Gastroesophageal sphincter (tissue), 4 donors: ENCODE data around the gene BCL11A. TPM values are rescaled to one million over a fixed set of nuclear protein-coding genes. Genes with fewer than 3 reads are reported as not detected.

ENCODE experiments used
- ATAC-seq: fragments of 150-250 bp; one replicate; pipeline ENCODE4 v1.9.1; 2016; ENCODE audit warnings: mild to moderate bottlenecking, moderate library complexity
- H3K27ac ChIP-seq, 4 donors: fragments of 200-600 bp; sonication (generic) in 3 of 4; 1 replicate in 3 of 4; 2 replicates in 1 of 4; pipeline ENCODE4 v1.5.1; 2016 to 2019
- H3K27me3 ChIP-seq: fragments of 200-600 bp; sonication (generic); one replicate; pipeline ENCODE4 v1.5.1; 2019
- H3K36me3 ChIP-seq, 2 donors: fragments of 200-600 bp; sonication (generic); one replicate each; pipeline ENCODE4 v1.5.1; 2019; ENCODE audit warnings: control low read depth in 1 of 2
- H3K4me1 ChIP-seq, 3 donors: fragments of 200-600 bp; sonication (generic); 1 replicate in 2 of 3; 2 replicates in 1 of 3; pipeline ENCODE4 v1.5.1; 2016 to 2019; ENCODE audit warnings: control low read depth in 2 of 3
- H3K4me3 ChIP-seq, 2 donors: fragments of 200-600 bp; sonication (generic); one replicate each; pipeline ENCODE4 v1.5.1; 2019; ENCODE audit warnings: mild to moderate bottlenecking in 1 of 2, moderate library complexity in 1 of 2
- H3K9me3 ChIP-seq, 3 donors: fragments of 200-600 bp; sonication (generic); one replicate each; pipeline ENCODE4 v1.5.1; 2017 to 2019; ENCODE audit warnings: control low read depth in 2 of 3
- CTCF ChIP-seq, 4 experiments: fragments of 200-600 bp in 2 of 4; fragments of 450-650 bp in 2 of 4; sonication (generic) in 1 of 4; IDR thresholded peaks; one replicate each; pipeline ENCODE4 v1.5.1; 2017 to 2019; ENCODE audit warnings: antibody characterized with exemption in 4 of 4, mild to moderate bottlenecking in 2 of 4, moderate library complexity in 2 of 4
- EP300 ChIP-seq: sonication (generic); formaldehyde crosslinking; IDR thresholded peaks from one replicate; pipeline ENCODE4 v1.6.1; 2017; ENCODE audit warnings: antibody characterized with exemption, mild to moderate bottlenecking
- POLR2A ChIP-seq, 2 donors: fragments of 450-650 bp; IDR thresholded peaks; one replicate each; pipeline ENCODE4 v1.6.1; 2017; ENCODE audit warnings: antibody characterized with exemption in 2 of 2, mild to moderate bottlenecking in 2 of 2, moderate library complexity in 1 of 2
- POLR2AphosphoS5 ChIP-seq: sonication (generic); formaldehyde crosslinking; IDR thresholded peaks from one replicate; pipeline ENCODE4 v1.6.1; 2017; ENCODE audit warnings: antibody characterized with exemption
- whole genome bisulfite sequencing, 2 donors: methylation state at CpG; one replicate each; pipeline ENCODE4 v1.1.5; 2018; ENCODE audit warnings: low coverage in 1 of 2; 5-methylcytosine and 5-hydroxymethylcytosine counted together
- total RNA-seq, 4 donors: library from RNA; depleted of rRNA; stranded (reverse); fragments of >200 nt; gene quantifications; one replicate each; pipeline ENCODE4 v1.1.0, GENCODE V29; 2016

BCL11A gene
- total RNA-seq, 4 donors from 2014 or later, result 3.6 to 10.6 (median 8.1) TPM

GRCh38 chr2:60535685-60536312 lies 17.7 kb downstream of the BCL11A start:
- Histone ChIP-seq H3K36me3 (no peaks in the 10 kb centered on the region), H3K27me3 (peaks cover 38% of the 10 kb centered on the region), H3K9me3 (no peaks in the 10 kb centered on the region), H3K4me3 (no peak overlapping the region), H3K4me1 (peaks cover 0 to 32% (median 0%) of the 10 kb centered on the region in 3 donors), H3K27ac (no peak overlapping the region)
- TF ChIP-seq CTCF (IDR thresholded peaks at IDR 0.05) (no peak), EP300 (no peak), POLR2AphosphoS5 (no peak), POLR2A (IDR thresholded peaks at IDR 0.05) (no peak)
- ATAC-seq, result no peak
- WGBS, 2 donors, result 95% methylated on average over 4 to 7 of the region's 11 CpGs

GRCh38 chr2:60534892-60535684 lies 18.4 kb downstream of the BCL11A start:
- WGBS, 2 donors, result 53 to 79% methylated on average over 5 to 6 of the region's 6 CpGs
- no peak overlapping the region for H3K27ac ChIP-seq
- H3K4me3 ChIP-seq, result no peak overlapping the region
- no peak for ATAC-seq
- no peaks in the 10 kb centered on the region for H3K9me3 ChIP-seq
- TF ChIP-seq EP300 (no peak), POLR2AphosphoS5 (no peak), CTCF (IDR thresholded peaks at IDR 0.05) (no peak)
- H3K4me1 ChIP-seq, result peaks cover 0 to 35% (median 0%) of the 10 kb centered on the region in 3 donors
- peaks cover 44% of the 10 kb centered on the region for H3K27me3 ChIP-seq
- no peaks in the 10 kb centered on the region for H3K36me3 ChIP-seq

- 48 to 50% methylated on average over 8 of the region's 8 CpGs for whole genome bisulfite sequencing, 2 donors
These were observed 19.3 kb downstream of the BCL11A start for GRCh38 chr2:60534052-60534685.

More at GRCh38 chr2:60534052-60534685, 19.3 kb downstream of the BCL11A start:
- peaks cover 42% of the 10 kb centered on the region for H3K27me3 ChIP-seq
- no peaks in the 10 kb centered on the region for H3K36me3 ChIP-seq
- TF ChIP-seq CTCF (IDR thresholded peaks at IDR 0.05) (no peak), POLR2A (IDR thresholded peaks at IDR 0.05) (no peak), EP300 (no peak), POLR2AphosphoS5 (no peak)
- peaks cover 0 to 35% (median 0%) of the 10 kb centered on the region in 3 donors for H3K4me1 ChIP-seq
- no peak overlapping the region for H3K4me3 ChIP-seq
- no peak overlapping the region for H3K27ac ChIP-seq
- H3K9me3 ChIP-seq, result no peaks in the 10 kb centered on the region
- ATAC-seq, result no peak
